ENCODE measurements around the gene SKOR1. TPM values are rescaled to one million over a fixed set of nuclear protein-coding genes. Genes with fewer than 3 reads are reported as not detected.

The SKOR1 gene
- total RNA-seq, 2 donors from 2014 or later: 0.12 TPM; not detected in 1

- TF ChIP-seq, protein P1, sequence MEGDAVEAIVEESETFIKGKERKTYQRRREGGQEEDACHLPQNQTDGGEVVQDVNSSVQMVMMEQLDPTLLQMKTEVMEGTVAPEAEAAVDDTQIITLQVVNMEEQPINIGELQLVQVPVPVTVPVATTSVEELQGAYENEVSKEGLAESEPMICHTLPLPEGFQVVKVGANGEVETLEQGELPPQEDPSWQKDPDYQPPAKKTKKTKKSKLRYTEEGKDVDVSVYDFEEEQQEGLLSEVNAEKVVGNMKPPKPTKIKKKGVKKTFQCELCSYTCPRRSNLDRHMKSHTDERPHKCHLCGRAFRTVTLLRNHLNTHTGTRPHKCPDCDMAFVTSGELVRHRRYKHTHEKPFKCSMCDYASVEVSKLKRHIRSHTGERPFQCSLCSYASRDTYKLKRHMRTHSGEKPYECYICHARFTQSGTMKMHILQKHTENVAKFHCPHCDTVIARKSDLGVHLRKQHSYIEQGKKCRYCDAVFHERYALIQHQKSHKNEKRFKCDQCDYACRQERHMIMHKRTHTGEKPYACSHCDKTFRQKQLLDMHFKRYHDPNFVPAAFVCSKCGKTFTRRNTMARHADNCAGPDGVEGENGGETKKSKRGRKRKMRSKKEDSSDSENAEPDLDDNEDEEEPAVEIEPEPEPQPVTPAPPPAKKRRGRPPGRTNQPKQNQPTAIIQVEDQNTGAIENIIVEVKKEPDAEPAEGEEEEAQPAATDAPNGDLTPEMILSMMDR (IDR thresholded peaks at IDR 0.05): no peak
- peaks cover 0 to 59% of the 10 kb centered on the region in 2 donors for H3K4me1 ChIP-seq
- H3K27me3 ChIP-seq: peaks cover 62 to 75% of the 10 kb centered on the region in 2 donors
- H3K4me3 ChIP-seq: no peak overlapping the region
- H3K36me3 ChIP-seq: no peaks in the 10 kb centered on the region
- H3K9me3 ChIP-seq: peaks cover 0 to 1% of the 10 kb centered on the region in 2 donors
- H3K27ac ChIP-seq: no peak overlapping the region
- DNase-seq (ENCODE audit: low spot score): no peak
Observed at GRCh38 chr15:67821784-67822440, 3.4 kb upstream of the SKOR1 start.

DNA sequence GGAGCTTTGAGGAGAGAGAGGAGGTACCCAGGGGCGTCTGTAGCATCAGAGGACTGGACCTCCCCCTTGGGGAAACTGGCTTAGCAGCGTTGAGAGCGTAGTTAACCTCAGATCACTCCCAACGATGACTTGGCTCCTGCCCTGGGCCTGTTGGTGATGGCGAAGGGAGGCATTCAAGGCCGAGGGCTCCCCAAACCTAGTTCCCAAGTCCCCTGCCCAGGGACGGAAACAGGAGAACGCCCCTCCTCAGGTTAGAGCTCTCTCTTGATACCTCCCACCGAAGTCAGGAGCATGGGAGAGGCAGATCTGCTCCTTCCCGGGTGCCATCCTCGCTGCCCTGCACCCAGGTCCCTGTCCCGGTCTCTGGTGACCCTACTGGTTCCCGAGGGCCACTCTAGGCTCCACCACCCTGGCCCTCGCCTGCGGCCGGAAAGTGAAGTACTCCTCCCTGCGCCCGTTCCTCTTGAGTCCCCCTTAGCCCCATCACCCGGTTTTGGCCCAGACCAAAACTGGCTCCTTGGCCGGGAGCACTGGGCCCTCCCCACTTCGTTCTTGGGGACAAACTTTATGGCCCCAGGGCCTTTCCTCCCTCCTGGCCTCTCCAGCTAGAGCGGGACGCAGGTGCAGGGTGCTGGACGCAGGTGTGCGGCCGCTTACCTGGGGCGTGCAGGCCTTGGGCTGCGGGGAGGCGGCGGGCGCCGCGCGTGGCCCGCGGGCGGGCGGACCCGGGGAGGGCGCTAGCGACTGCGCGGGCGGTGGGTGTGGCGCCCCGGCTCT is 2.6 kb upstream of the SKOR1 start:
- Histone ChIP-seq H3K4me3 (peak overlapping the region in 1 of 2 donors; percentile 33), H3K9me3 (no peaks in the 10 kb centered on the region), H3K4me1 (peaks cover 0 to 67% of the 10 kb centered on the region in 2 donors), H3K27me3 (peaks cover 66 to 83% of the 10 kb centered on the region in 2 donors), H3K36me3 (no peaks in the 10 kb centered on the region), H3K27ac (no peak overlapping the region)
- DNase-seq (ENCODE audit: low spot score): no peak
- TF ChIP-seq, protein P1 (IDR thresholded peaks at IDR 0.05): no peak

- Histone ChIP-seq H3K27ac (no peak overlapping the region), H3K27me3 (peaks cover 69 to 91% of the 10 kb centered on the region in 2 donors), H3K4me3 (peak overlapping the region in 1 of 2 donors; percentile 33), H3K4me1 (peaks cover 0 to 76% of the 10 kb centered on the region in 2 donors), H3K36me3 (no peaks in the 10 kb centered on the region), H3K9me3 (no peaks in the 10 kb centered on the region)
- TF ChIP-seq, protein P1 (IDR thresholded peaks at IDR 0.05): no peak
- DNase-seq (ENCODE audit: low spot score): no peak
Observed at GRCh38 chr15:67823314-67824196, 1.8 kb upstream of the SKOR1 start.

DNA sequence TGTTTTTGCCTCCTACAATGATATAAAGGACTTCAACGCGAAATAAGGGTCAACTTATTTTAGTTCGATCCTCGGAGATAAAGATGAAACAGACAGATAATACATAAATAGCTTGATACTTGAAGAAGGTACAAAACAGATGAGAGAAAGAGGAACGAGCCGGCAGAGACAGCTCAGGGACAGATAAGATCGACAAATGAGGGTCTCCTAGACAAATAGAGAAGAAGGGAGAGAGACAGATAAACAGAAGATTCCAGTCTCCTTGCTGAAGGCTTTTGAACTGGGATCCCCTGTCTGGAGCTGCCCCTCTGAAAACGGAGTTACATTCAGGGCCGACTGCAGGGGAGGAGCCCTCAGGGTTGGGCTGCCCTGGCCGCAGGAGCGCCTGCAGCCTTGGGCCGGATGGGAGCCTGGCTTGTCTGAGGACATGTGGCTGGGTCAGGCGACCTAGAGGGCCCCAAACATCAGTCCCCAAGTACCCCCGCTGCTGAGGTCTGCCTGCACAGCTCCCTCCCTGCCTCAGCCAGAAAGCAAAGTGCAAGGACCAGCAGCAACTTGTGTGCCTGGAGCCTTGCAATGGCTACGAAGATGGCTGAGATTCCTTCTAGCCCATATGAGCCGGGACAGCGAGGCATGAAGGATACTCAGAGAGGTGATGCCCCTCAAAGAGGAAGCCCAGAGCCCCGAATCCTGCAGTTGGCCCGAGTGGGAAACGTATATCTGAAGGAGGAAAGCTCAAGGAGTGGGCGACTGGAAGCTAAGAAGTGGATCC is 926 bp upstream of the SKOR1 start:
- H3K4me1 ChIP-seq: peaks cover 0 to 84% of the 10 kb centered on the region in 2 donors
- H3K36me3 ChIP-seq: no peaks in the 10 kb centered on the region
- no peak for DNase-seq (ENCODE audit: low spot score)
- peaks cover 72 to 98% of the 10 kb centered on the region in 2 donors for H3K27me3 ChIP-seq
- H3K27ac ChIP-seq: no peak overlapping the region
- no peaks in the 10 kb centered on the region for H3K9me3 ChIP-seq
- TF ChIP-seq, protein P1 (IDR thresholded peaks at IDR 0.05): no peak
- no peak overlapping the region for H3K4me3 ChIP-seq

Measured in right atrium auricular region (tissue), 2 donors.